Measurements from ENCODE around the gene RIN1. TPM values are rescaled to one million over a fixed set of nuclear protein-coding genes. Genes with fewer than 3 reads are reported as not detected.

RIN1 gene
- total and polyA plus RNA-seq, 2 experiments from 2014 or later = 6.2 to 9.5 TPM

DNA sequence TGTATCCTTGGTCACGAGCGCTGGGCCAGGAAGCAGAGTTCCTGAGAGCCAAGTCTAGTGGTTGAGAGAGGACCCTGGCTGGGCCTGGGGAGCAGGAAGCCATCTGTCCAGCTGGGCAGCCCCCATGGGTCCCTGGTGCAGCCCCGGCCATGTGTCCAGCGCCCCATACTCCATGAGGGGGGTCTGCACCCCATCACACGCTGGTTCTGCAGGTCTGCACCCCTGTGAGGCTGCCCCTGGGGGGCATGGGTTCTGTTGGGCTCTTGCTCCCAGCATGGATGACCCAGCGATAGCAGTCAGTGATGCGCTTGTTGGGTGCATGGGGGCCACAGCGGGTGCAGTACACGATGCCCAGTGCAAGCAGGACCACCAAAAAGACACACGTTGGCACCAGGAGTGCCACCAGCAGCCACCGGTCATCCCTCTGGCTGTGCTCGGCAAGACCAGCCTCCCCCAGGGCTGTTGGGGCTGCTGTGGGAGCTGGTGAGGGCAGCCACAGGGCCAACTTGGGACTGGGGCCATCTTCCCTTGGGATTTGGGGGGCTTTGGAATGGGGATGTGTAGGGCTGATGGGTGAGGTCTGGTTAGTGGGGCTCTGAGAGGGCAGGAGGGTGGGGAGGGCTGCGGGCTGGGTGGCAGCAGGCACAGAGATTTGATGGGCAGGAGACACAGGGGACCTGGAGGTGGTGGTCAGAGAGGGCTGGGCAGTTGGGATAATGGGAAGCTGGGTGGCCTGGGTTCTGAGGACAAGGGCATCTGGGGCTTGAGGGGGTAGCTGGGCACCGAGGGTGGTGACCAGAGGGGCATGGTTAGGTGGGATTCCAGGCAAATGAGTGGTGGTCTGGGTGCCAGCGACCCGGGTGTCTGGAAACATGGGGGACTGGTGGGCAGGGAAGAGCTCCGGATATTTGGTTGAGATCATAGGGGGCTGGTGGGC is 21.4 kb downstream of the RIN1 start:
- no peak for TF ChIP-seq EZH2 (IDR thresholded peaks at IDR 0.05; ENCODE audit: borderline replicate concordance)
- TF ChIP-seq, protein P1, sequence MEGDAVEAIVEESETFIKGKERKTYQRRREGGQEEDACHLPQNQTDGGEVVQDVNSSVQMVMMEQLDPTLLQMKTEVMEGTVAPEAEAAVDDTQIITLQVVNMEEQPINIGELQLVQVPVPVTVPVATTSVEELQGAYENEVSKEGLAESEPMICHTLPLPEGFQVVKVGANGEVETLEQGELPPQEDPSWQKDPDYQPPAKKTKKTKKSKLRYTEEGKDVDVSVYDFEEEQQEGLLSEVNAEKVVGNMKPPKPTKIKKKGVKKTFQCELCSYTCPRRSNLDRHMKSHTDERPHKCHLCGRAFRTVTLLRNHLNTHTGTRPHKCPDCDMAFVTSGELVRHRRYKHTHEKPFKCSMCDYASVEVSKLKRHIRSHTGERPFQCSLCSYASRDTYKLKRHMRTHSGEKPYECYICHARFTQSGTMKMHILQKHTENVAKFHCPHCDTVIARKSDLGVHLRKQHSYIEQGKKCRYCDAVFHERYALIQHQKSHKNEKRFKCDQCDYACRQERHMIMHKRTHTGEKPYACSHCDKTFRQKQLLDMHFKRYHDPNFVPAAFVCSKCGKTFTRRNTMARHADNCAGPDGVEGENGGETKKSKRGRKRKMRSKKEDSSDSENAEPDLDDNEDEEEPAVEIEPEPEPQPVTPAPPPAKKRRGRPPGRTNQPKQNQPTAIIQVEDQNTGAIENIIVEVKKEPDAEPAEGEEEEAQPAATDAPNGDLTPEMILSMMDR (IDR thresholded peaks at IDR 0.05; ENCODE audit: poor library complexity) = no peak
- no peak for TF ChIP-seq EZH2phosphoT487 (IDR thresholded peaks at IDR 0.05; ENCODE audit: low read depth, severe bottlenecking, unreplicated experiment)
- Histone ChIP-seq H3K27ac (peak overlapping the region; percentile 97), H3K79me2 (peaks cover 29% of the 10 kb centered on the region), H3K27me3 (no peaks in the 10 kb centered on the region), H3K9me2 (replicated peaks; ENCODE audit: insufficient read depth) (no peaks in the 10 kb centered on the region), H3K9me3 (ENCODE audit: low read depth) (no peaks in the 10 kb centered on the region), H3K4me1 (ENCODE audit: insufficient read depth) (peaks cover 23% of the 10 kb centered on the region), H3K4me3 (peak overlapping the region; percentile 27), H3K4me2 (peak overlapping the region; percentile 77), H2AFZ (no peak overlapping the region), H4K20me1 (ENCODE audit: insufficient read depth, poor library complexity, severe bottlenecking) (no peaks in the 10 kb centered on the region), H3K36me3 (replicated peaks; ENCODE audit: insufficient read depth, low read depth) (no peaks in the 10 kb centered on the region)
- WGBS (ENCODE audit: low lambda C conversion rate, missing lambda C conversion rate) = 88% methylated on average over 17 of the region's 17 CpGs
- no peak for DNase-seq (ENCODE audit: low spot score)

DNA sequence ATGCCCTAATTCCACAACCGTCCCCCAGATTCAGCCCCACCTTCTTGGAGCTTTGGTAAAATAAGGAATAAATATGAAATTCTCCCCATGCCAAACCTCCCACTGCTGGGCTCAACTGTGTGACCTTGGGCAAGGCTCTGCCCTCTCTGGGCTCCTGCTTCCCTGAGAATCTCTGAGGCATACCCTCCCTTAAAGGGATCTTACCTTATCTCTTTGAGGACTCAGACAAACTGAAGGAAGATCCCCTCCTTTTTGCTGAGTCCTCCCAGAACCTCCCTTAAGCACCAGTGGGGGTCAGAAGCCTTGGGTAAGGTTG is 22.1 kb downstream of the RIN1 start:
- peak overlapping the region; percentile 27 for H3K4me3 ChIP-seq
- H3K9me2 ChIP-seq (replicated peaks; ENCODE audit: insufficient read depth) = no peaks in the 10 kb centered on the region
- no peak overlapping the region for H2AFZ ChIP-seq
- H4K20me1 ChIP-seq (ENCODE audit: insufficient read depth, poor library complexity, severe bottlenecking) = no peaks in the 10 kb centered on the region
- no peak for DNase-seq (ENCODE audit: low spot score)
- WGBS (ENCODE audit: low lambda C conversion rate, missing lambda C conversion rate) = 87% methylated on average over 1 of the region's 1 CpG
- H3K27ac ChIP-seq = peak overlapping the region; percentile 97
- no peaks in the 10 kb centered on the region for H3K27me3 ChIP-seq
- peak overlapping the region; percentile 77 for H3K4me2 ChIP-seq
- no peaks in the 10 kb centered on the region for H3K36me3 ChIP-seq (replicated peaks; ENCODE audit: insufficient read depth, low read depth)
- TF ChIP-seq EZH2phosphoT487 (IDR thresholded peaks at IDR 0.05; ENCODE audit: low read depth, severe bottlenecking, unreplicated experiment) (no peak), EZH2 (IDR thresholded peaks at IDR 0.05; ENCODE audit: borderline replicate concordance) (no peak)
- TF ChIP-seq, protein P1 (IDR thresholded peaks at IDR 0.05; ENCODE audit: poor library complexity) = no peak
- H3K4me1 ChIP-seq (ENCODE audit: insufficient read depth) = peaks cover 21% of the 10 kb centered on the region
- no peaks in the 10 kb centered on the region for H3K9me3 ChIP-seq (ENCODE audit: low read depth)
- peaks cover 29% of the 10 kb centered on the region for H3K79me2 ChIP-seq

DNA sequence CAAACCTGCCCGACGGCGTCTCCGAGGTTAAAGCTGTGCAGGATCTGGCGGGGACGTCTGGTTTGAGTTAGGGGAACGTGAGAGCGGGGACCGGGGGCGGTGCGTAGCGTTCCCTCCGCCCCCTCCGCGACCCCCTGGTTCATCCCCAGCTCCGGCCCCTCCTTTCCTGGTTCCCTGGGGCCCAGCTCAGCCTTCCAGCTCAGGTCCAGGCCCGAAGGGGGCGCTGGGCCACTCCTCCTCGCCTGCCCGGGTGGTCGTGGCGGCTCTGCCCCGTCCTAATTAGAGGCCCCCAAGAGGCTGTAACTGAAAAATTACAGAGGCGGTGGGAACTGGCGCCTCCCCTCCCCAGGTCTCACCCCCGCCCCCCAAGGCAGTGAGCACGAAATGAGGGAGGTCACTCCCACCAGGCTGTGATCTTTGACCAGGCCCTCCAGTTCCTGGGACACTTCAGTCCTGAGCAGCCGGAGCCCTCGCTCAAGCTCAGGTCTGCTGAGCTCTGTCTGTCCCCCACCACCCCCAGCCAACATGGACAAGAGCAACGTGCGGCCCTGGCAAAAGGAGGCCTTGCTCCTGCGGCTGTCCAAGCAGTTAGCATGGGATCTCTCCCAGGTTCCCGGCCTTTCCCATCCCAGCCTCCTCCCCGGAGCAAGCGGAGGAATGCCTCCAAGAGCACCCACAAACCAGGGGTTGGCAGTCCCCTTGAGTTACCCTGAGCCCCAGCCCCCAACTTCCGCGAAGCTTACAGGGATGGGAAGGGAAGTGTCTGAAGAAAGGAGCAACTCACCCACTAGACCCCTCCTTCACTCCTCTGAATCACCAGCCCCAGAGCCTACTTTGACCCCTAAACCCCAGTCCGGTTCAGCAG is 22.7 kb downstream of the RIN1 start:
- Histone ChIP-seq H3K27me3 (no peaks in the 10 kb centered on the region), H3K27ac (peak overlapping the region; percentile 97), H3K4me2 (peak overlapping the region; percentile 77), H3K36me3 (replicated peaks; ENCODE audit: insufficient read depth, low read depth) (no peaks in the 10 kb centered on the region), H3K9me3 (ENCODE audit: low read depth) (no peaks in the 10 kb centered on the region), H2AFZ (no peak overlapping the region), H4K20me1 (ENCODE audit: insufficient read depth, poor library complexity, severe bottlenecking) (no peaks in the 10 kb centered on the region), H3K79me2 (peaks cover 29% of the 10 kb centered on the region), H3K4me3 (peak overlapping the region; percentile 27), H3K9me2 (replicated peaks; ENCODE audit: insufficient read depth) (no peaks in the 10 kb centered on the region), H3K4me1 (ENCODE audit: insufficient read depth) (peaks cover 15% of the 10 kb centered on the region)
- TF ChIP-seq EZH2 (IDR thresholded peaks at IDR 0.05; ENCODE audit: borderline replicate concordance) = no peak
- TF ChIP-seq EZH2phosphoT487 (IDR thresholded peaks at IDR 0.05; ENCODE audit: low read depth, severe bottlenecking, unreplicated experiment) = no peak
- TF ChIP-seq, protein P1 (IDR thresholded peaks at IDR 0.05; ENCODE audit: poor library complexity) = peak; percentile 52
- 22% methylated on average over 23 of the region's 38 CpGs for WGBS (ENCODE audit: low lambda C conversion rate, missing lambda C conversion rate)
- DNase-seq (ENCODE audit: low spot score) = peak; percentile 86

Measured in hepatocyte (in vitro differentiated cells).